Measurements from ENCODE around the gene PLA2G6.
"Not testable (repeated sequence)": the region's sequence is repeated elsewhere in the genome, so short reads cannot be mapped to it uniquely, and the experiment has no call there.

PLA2G6 gene

GRCh38 chr22:38190581-38190980 lies 9.0 kb upstream of the PLA2G6 start:
- 90% methylated on average over 3 of the region's 6 CpGs for WGBS (ENCODE audit: insufficient coverage)
- Histone ChIP-seq H3K4me1 (ENCODE audit: control extremely low read depth in 1 of 4, control insufficient read depth in 4 of 4, insufficient read depth in 4 of 4, low read length in 3 of 4) (peaks cover 0 to 18% (median 11%) of the 10 kb centered on the region in 4 experiments), H3K27me3 (replicated peaks in 2 of 5; ENCODE audit: control insufficient read depth in 4 of 5, insufficient read depth in 5 of 5, low read length in 4 of 5) (no peaks in the 10 kb centered on the region), H3K9me3 (ENCODE audit: control extremely low read depth in 1 of 5, control insufficient read depth in 4 of 5, insufficient read depth in 2 of 5, low read depth in 1 of 5, low read length in 4 of 5) (no peaks in the 10 kb centered on the region), H3K4me3 (ENCODE audit: control insufficient read depth in 1 of 7, extremely low read depth in 1 of 7, insufficient read depth in 4 of 7, low read depth in 2 of 7, low read length in 6 of 7) (no peak overlapping the region), H3K27ac (ENCODE audit: insufficient read depth in 1 of 2, low read depth in 1 of 2, low read length in 2 of 2, poor library complexity in 1 of 2, severe bottlenecking in 2 of 2) (no peak overlapping the region), H3K36me3 (ENCODE audit: control insufficient read depth in 4 of 4, insufficient read depth in 4 of 4, low read length in 3 of 4) (no peaks in the 10 kb centered on the region)
- DNase-seq = no peak
- CTCF ChIA-PET = interaction anchor here (1.1 kb wide), 1 partner anchor 26 kb away, joined by 3 read pairs; no protein-coding TSS in a partner anchor
- POLR2A ChIA-PET = no interaction called here

- no peak for DNase-seq
- Histone ChIP-seq H3K9me3 (ENCODE audit: control extremely low read depth in 1 of 5, control insufficient read depth in 4 of 5, insufficient read depth in 2 of 5, low read depth in 1 of 5, low read length in 4 of 5) (no peaks in the 10 kb centered on the region), H3K27me3 (replicated peaks in 2 of 5; ENCODE audit: control insufficient read depth in 4 of 5, insufficient read depth in 5 of 5, low read length in 4 of 5) (no peaks in the 10 kb centered on the region), H3K4me1 (ENCODE audit: control extremely low read depth in 1 of 4, control insufficient read depth in 4 of 4, insufficient read depth in 4 of 4, low read length in 3 of 4) (peaks cover 0 to 8% (median 4%) of the 10 kb centered on the region in 4 experiments), H3K27ac (ENCODE audit: insufficient read depth in 1 of 2, low read depth in 1 of 2, low read length in 2 of 2, poor library complexity in 1 of 2, severe bottlenecking in 2 of 2) (no peak overlapping the region), H3K36me3 (ENCODE audit: control insufficient read depth in 4 of 4, insufficient read depth in 4 of 4, low read length in 3 of 4) (no peaks in the 10 kb centered on the region), H3K4me3 (ENCODE audit: control insufficient read depth in 1 of 7, extremely low read depth in 1 of 7, insufficient read depth in 4 of 7, low read depth in 2 of 7, low read length in 6 of 7) (no peak overlapping the region)
- POLR2A ChIA-PET = no interaction called here
- 97% methylated on average over 3 of the region's 3 CpGs for WGBS (ENCODE audit: insufficient coverage)
- CTCF ChIA-PET = no interaction called here
These were observed 7.5 kb upstream of the PLA2G6 start for GRCh38 chr22:38189104-38189503.

GRCh38 chr22:38187413-38188212 lies 6.0 kb upstream of the PLA2G6 start:
- ChIA-PET POLR2A (no interaction called here), CTCF (interaction anchor here (1.3 to 1.5 kb wide), 2 partner anchors 10 to 12 kb away, joined by 5 read pairs; no protein-coding TSS in a partner anchor)
- no peak for DNase-seq
- no peaks in the 10 kb centered on the region for H3K36me3 ChIP-seq (ENCODE audit: control insufficient read depth in 4 of 4, insufficient read depth in 4 of 4, low read length in 3 of 4)
- no peak overlapping the region for H3K4me3 ChIP-seq (ENCODE audit: control insufficient read depth in 1 of 7, extremely low read depth in 1 of 7, insufficient read depth in 4 of 7, low read depth in 2 of 7, low read length in 6 of 7)
- H3K4me1 ChIP-seq (ENCODE audit: control extremely low read depth in 1 of 4, control insufficient read depth in 4 of 4, insufficient read depth in 4 of 4, low read length in 3 of 4) = no peaks in the 10 kb centered on the region
- no peaks in the 10 kb centered on the region for H3K9me3 ChIP-seq (ENCODE audit: control extremely low read depth in 1 of 5, control insufficient read depth in 4 of 5, insufficient read depth in 2 of 5, low read depth in 1 of 5, low read length in 4 of 5)
- WGBS (ENCODE audit: insufficient coverage) = 91% methylated on average over 8 of the region's 10 CpGs
- H3K27ac ChIP-seq (ENCODE audit: insufficient read depth in 1 of 2, low read depth in 1 of 2, low read length in 2 of 2, poor library complexity in 1 of 2, severe bottlenecking in 2 of 2) = no peak overlapping the region
- H3K27me3 ChIP-seq (replicated peaks in 2 of 5; ENCODE audit: control insufficient read depth in 4 of 5, insufficient read depth in 5 of 5, low read length in 4 of 5) = no peaks in the 10 kb centered on the region

GRCh38 chr22:38186429-38186828 lies 4.8 kb upstream of the PLA2G6 start:
- no peak for DNase-seq
- H3K36me3 ChIP-seq (ENCODE audit: control insufficient read depth in 4 of 4, insufficient read depth in 4 of 4, low read length in 3 of 4) = no peaks in the 10 kb centered on the region
- ChIA-PET POLR2A (no interaction called here), CTCF (interaction anchor here (1.1 to 1.5 kb wide), 2 partner anchors 11 to 13 kb away, joined by 3 to 5 read pairs; no protein-coding TSS in a partner anchor)
- H3K27ac ChIP-seq (ENCODE audit: insufficient read depth in 1 of 2, low read depth in 1 of 2, low read length in 2 of 2, poor library complexity in 1 of 2, severe bottlenecking in 2 of 2) = no peak overlapping the region
- WGBS (ENCODE audit: insufficient coverage) = 85% methylated on average over 5 of the region's 5 CpGs
- peaks cover 0 to 5% (median 4%) of the 10 kb centered on the region in 4 experiments for H3K4me1 ChIP-seq (ENCODE audit: control extremely low read depth in 1 of 4, control insufficient read depth in 4 of 4, insufficient read depth in 4 of 4, low read length in 3 of 4)
- no peaks in the 10 kb centered on the region for H3K9me3 ChIP-seq (ENCODE audit: control extremely low read depth in 1 of 5, control insufficient read depth in 4 of 5, insufficient read depth in 2 of 5, low read depth in 1 of 5, low read length in 4 of 5)
- no peaks in the 10 kb centered on the region for H3K27me3 ChIP-seq (replicated peaks in 2 of 5; ENCODE audit: control insufficient read depth in 4 of 5, insufficient read depth in 5 of 5, low read length in 4 of 5)
- no peak overlapping the region for H3K4me3 ChIP-seq (ENCODE audit: control insufficient read depth in 1 of 7, extremely low read depth in 1 of 7, insufficient read depth in 4 of 7, low read depth in 2 of 7, low read length in 6 of 7)

GRCh38 chr22:38184788-38185187 lies 3.2 kb upstream of the PLA2G6 start:
- WGBS (ENCODE audit: insufficient coverage) = 96% methylated on average over 6 of the region's 7 CpGs
- H3K9me3 ChIP-seq (ENCODE audit: control extremely low read depth in 1 of 5, control insufficient read depth in 4 of 5, insufficient read depth in 2 of 5, low read depth in 1 of 5, low read length in 4 of 5) = no peaks in the 10 kb centered on the region
- H3K36me3 ChIP-seq (ENCODE audit: control insufficient read depth in 4 of 4, insufficient read depth in 4 of 4, low read length in 3 of 4) = no peaks in the 10 kb centered on the region
- CTCF ChIA-PET = interaction anchor here (0.6 kb wide), 1 partner anchor 353 kb away, joined by 3 read pairs; no protein-coding TSS in a partner anchor
- no peak overlapping the region for H3K27ac ChIP-seq (ENCODE audit: insufficient read depth in 1 of 2, low read depth in 1 of 2, low read length in 2 of 2, poor library complexity in 1 of 2, severe bottlenecking in 2 of 2)
- no peak for DNase-seq
- H3K4me1 ChIP-seq (ENCODE audit: control extremely low read depth in 1 of 4, control insufficient read depth in 4 of 4, insufficient read depth in 4 of 4, low read length in 3 of 4) = peaks cover 7 to 21% (median 20%) of the 10 kb centered on the region in 4 experiments
- no peak overlapping the region for H3K4me3 ChIP-seq (ENCODE audit: control insufficient read depth in 1 of 7, extremely low read depth in 1 of 7, insufficient read depth in 4 of 7, low read depth in 2 of 7, low read length in 6 of 7)
- H3K27me3 ChIP-seq (replicated peaks in 2 of 5; ENCODE audit: control insufficient read depth in 4 of 5, insufficient read depth in 5 of 5, low read length in 4 of 5) = no peaks in the 10 kb centered on the region
- POLR2A ChIA-PET = no interaction called here

GRCh38 chr22:38180841-38181452 lies 683 bp downstream of the PLA2G6 start:
- H3K27ac ChIP-seq (ENCODE audit: insufficient read depth in 1 of 2, low read depth in 1 of 2, low read length in 2 of 2, poor library complexity in 1 of 2, severe bottlenecking in 2 of 2) = peak overlapping the region; percentile 97 to 99
- no peaks in the 10 kb centered on the region for H3K36me3 ChIP-seq (ENCODE audit: control insufficient read depth in 4 of 4, insufficient read depth in 4 of 4, low read length in 3 of 4)
- peak overlapping the region; percentile 44 to 89 (median 76) for H3K4me3 ChIP-seq (ENCODE audit: control insufficient read depth in 1 of 7, extremely low read depth in 1 of 7, insufficient read depth in 4 of 7, low read depth in 2 of 7, low read length in 6 of 7)
- peak in 2 of 3 donors; percentile 45 to 48 for DNase-seq
- WGBS (ENCODE audit: insufficient coverage) = 5% methylated on average over 10 of the region's 14 CpGs
- ChIA-PET POLR2A (interaction anchor here (0.9 to 2.3 kb wide), 5 partner anchors 9 to 519 kb away, joined by 3 to 24 read pairs (median 5); partner anchors contain the start of gene MAFF), CTCF (interaction anchor here (0.7 to 1.9 kb wide), 4 partner anchors 14 to 44 kb away, joined by 3 to 10 read pairs (median 5); partner anchors contain the start of gene MAFF)
- H3K9me3 ChIP-seq (ENCODE audit: control extremely low read depth in 1 of 5, control insufficient read depth in 4 of 5, insufficient read depth in 2 of 5, low read depth in 1 of 5, low read length in 4 of 5) = no peaks in the 10 kb centered on the region
- H3K27me3 ChIP-seq (replicated peaks in 2 of 5; ENCODE audit: control insufficient read depth in 4 of 5, insufficient read depth in 5 of 5, low read length in 4 of 5) = no peaks in the 10 kb centered on the region
- H3K4me1 ChIP-seq (ENCODE audit: control extremely low read depth in 1 of 4, control insufficient read depth in 4 of 4, insufficient read depth in 4 of 4, low read length in 3 of 4) = peaks cover 10 to 51% (median 43%) of the 10 kb centered on the region in 4 experiments

GRCh38 chr22:38178605-38178937 lies 3.1 kb downstream of the PLA2G6 start:
- H3K36me3 ChIP-seq (ENCODE audit: control insufficient read depth in 4 of 4, insufficient read depth in 4 of 4, low read length in 3 of 4) = not testable (repeated sequence)

More at GRCh38 chr22:38178605-38178937, 3.1 kb downstream of the PLA2G6 start:
- CTCF ChIA-PET = interaction anchor here (1.2 to 1.6 kb wide), 5 partner anchors 20 to 88 kb away, joined by 3 to 7 read pairs (median 3); no protein-coding TSS in a partner anchor
- H3K9me3 ChIP-seq (ENCODE audit: control extremely low read depth in 1 of 5, control insufficient read depth in 4 of 5, insufficient read depth in 2 of 5, low read depth in 1 of 5, low read length in 4 of 5); H3K27me3 ChIP-seq (replicated peaks in 2 of 5; ENCODE audit: control insufficient read depth in 4 of 5, insufficient read depth in 5 of 5, low read length in 4 of 5); H3K27ac ChIP-seq (ENCODE audit: insufficient read depth in 1 of 2, low read depth in 1 of 2, low read length in 2 of 2, poor library complexity in 1 of 2, severe bottlenecking in 2 of 2); DNase-seq; POLR2A ChIA-PET; H3K4me3 ChIP-seq (ENCODE audit: control insufficient read depth in 1 of 7, extremely low read depth in 1 of 7, insufficient read depth in 4 of 7, low read depth in 2 of 7, low read length in 6 of 7): not testable (repeated sequence)
- WGBS (ENCODE audit: insufficient coverage) = no CpG with 5 or more reads among the region's 7 CpGs
- H3K4me1 ChIP-seq (ENCODE audit: control extremely low read depth in 1 of 4, control insufficient read depth in 4 of 4, insufficient read depth in 4 of 4, low read length in 3 of 4) = peaks cover 10 to 73% (median 62%) of the 10 kb centered on the region in 4 experiments
